MM.1S (cell line): ENCODE data around the gene ZNF593OS.

Source experiments
- DNase-seq: peaks from one replicate; pipeline ENCODE4 v3.0.0-alpha.2; 2015
- H2AFZ ChIP-seq: fragments of 300-600 bp; sonication (generic); 2 replicates; pipeline ENCODE4 v1.6.0; 2016; ENCODE audit warnings: antibody characterized with exemption, low read length
- H3F3A ChIP-seq: fragments of 300-600 bp; sonication (generic); 2 replicates; pipeline ENCODE4 v1.6.1; 2016; ENCODE audit warnings: mild to moderate bottlenecking, antibody characterized with exemption, low read length, moderate library complexity, mixed read lengths; ENCODE audit not compliant: insufficient read depth
- H3K27ac ChIP-seq: fragments of 300-600 bp; sonication (generic); 2 replicates; pipeline ENCODE4 v1.5.1; 2016; ENCODE audit warnings: mild to moderate bottlenecking, low read length
- H3K27me3 ChIP-seq: fragments of 300-600 bp; sonication (generic); replicated peaks from 2 replicates; pipeline ENCODE4 v1.6.0; 2016; ENCODE audit warnings: low read length; ENCODE audit not compliant: insufficient read depth
- H3K36me3 ChIP-seq: fragments of 300-600 bp; sonication (generic); replicated peaks from 2 replicates; pipeline ENCODE4 v1.6.1; 2016; ENCODE audit warnings: mild to moderate bottlenecking, low read length, mixed read lengths; ENCODE audit not compliant: insufficient read depth
- H3K4me1 ChIP-seq: fragments of 300-600 bp; sonication (generic); 2 replicates; pipeline ENCODE4 v1.6.1; 2016; ENCODE audit warnings: low read length, mixed read lengths
- H3K4me2 ChIP-seq: fragments of 300-600 bp; sonication (generic); 2 replicates; pipeline ENCODE4 v1.6.0; 2016; ENCODE audit warnings: low read depth, low read length
- H3K4me3 ChIP-seq: fragments of 300-600 bp; sonication (generic); 2 replicates; pipeline ENCODE4 v1.5.1; 2016; ENCODE audit warnings: low read length, mixed read lengths
- H3K79me2 ChIP-seq: fragments of 300-600 bp; sonication (generic); 2 replicates; pipeline ENCODE4 v1.6.1; 2016; ENCODE audit warnings: mixed run types, low read length, mixed read lengths
- H3K9ac ChIP-seq: fragments of 300-600 bp; sonication (generic); 2 replicates; pipeline ENCODE4 v1.6.1; 2016; ENCODE audit warnings: low read length, mixed read lengths
- H3K9me2 ChIP-seq: fragments of 300-600 bp; sonication (generic); replicated peaks from 2 replicates; pipeline ENCODE4 v1.6.1; 2016; ENCODE audit warnings: mild to moderate bottlenecking, low read length, mixed read lengths; ENCODE audit not compliant: insufficient read depth
- H3K9me3 ChIP-seq: fragments of 300-600 bp; sonication (generic); replicated peaks from 2 replicates; pipeline ENCODE4 v1.6.1; 2016; ENCODE audit warnings: mild to moderate bottlenecking, low read length, mixed read lengths; ENCODE audit not compliant: insufficient read depth
- H4K20me1 ChIP-seq: fragments of 300-600 bp; sonication (generic); 2 replicates; pipeline ENCODE4 v1.6.1; 2016; ENCODE audit warnings: mild to moderate bottlenecking, low read length, moderate library complexity, mixed read lengths; ENCODE audit not compliant: insufficient read depth
- CTCF ChIP-seq: fragments of 300-600 bp; sonication (generic); IDR thresholded peaks from 2 replicates; pipeline ENCODE4 v1.5.1; 2016; ENCODE audit warnings: antibody characterized with exemption, low read length, mixed read lengths
- EZH2 ChIP-seq: fragments of 300-600 bp; sonication (generic); optimal IDR thresholded peaks from 2 replicates; pipeline ENCODE3; 2017; ENCODE audit warnings: low read depth, mild to moderate bottlenecking, antibody characterized with exemption, low read length, mixed read lengths
- EZH2phosphoT487 ChIP-seq: fragments of 300-600 bp; sonication (generic); IDR thresholded peaks from 2 replicates; pipeline ENCODE4 v1.6.1; 2018; ENCODE audit warnings: antibody characterized with exemption, low read length

ZNF593OS gene

GRCh38 chr1:26171084-26172072 lies at the start of gene ZNF593OS:
Gene ZNF593OS (minus strand): TSS chr1:26171832. CDS start chr1:26171661, 171 bp downstream.
- TF ChIP-seq CTCF: no peak
- TF ChIP-seq EZH2phosphoT487: no peak
- no peak for TF ChIP-seq EZH2
- no peak for DNase-seq
- Histone ChIP-seq H3K4me3 (peak within 1 kb of the TSS; percentile 90), H3K36me3 (no peaks in the 10 kb centered on the region), H3K4me2 (peak within 1 kb of the TSS; percentile 94; the same call in 1 of the 2 replicates), H3K27me3 (no peaks in the 10 kb centered on the region; the same call in 1 of the 2 replicates), H3K4me1 (peaks cover 6% of the 10 kb centered on the region; the same call in 1 of the 2 replicates), H2AFZ (no peak within 1 kb of the TSS), H3K9me3 (no peaks in the 10 kb centered on the region), H3K79me2 (peaks cover 14% of the 10 kb centered on the region), H3K9me2 (no peaks in the 10 kb centered on the region), H4K20me1 (no peaks in the 10 kb centered on the region), H3K27ac (no peak within 1 kb of the TSS), H3F3A (no peaks in the 10 kb centered on the region), H3K9ac (no peak within 1 kb of the TSS; the same call in 1 of the 2 replicates)

GRCh38 chr1:26221094-26221493 lies 49.5 kb upstream of the ZNF593OS start:
- no peak for DNase-seq
- H3K9me2 ChIP-seq: no peaks in the 10 kb centered on the region
- TF ChIP-seq EZH2phosphoT487: no peak
- TF ChIP-seq CTCF: no peak
- no peak overlapping the region for H3K4me3 ChIP-seq
- H3F3A ChIP-seq: no peaks in the 10 kb centered on the region
- H4K20me1 ChIP-seq: no peaks in the 10 kb centered on the region
- no peaks in the 10 kb centered on the region for H3K27me3 ChIP-seq
- no peaks in the 10 kb centered on the region for H3K4me1 ChIP-seq
- no peaks in the 10 kb centered on the region for H3K36me3 ChIP-seq
- H3K9me3 ChIP-seq: no peaks in the 10 kb centered on the region
- no peak overlapping the region for H3K27ac ChIP-seq
- no peak overlapping the region for H3K9ac ChIP-seq
- H2AFZ ChIP-seq: no peak overlapping the region
- no peak overlapping the region for H3K4me2 ChIP-seq
- no peaks in the 10 kb centered on the region for H3K79me2 ChIP-seq

- Histone ChIP-seq H3K9me3 (no peaks in the 10 kb centered on the region), H3K36me3 (no peaks in the 10 kb centered on the region), H3K4me3 (no peak overlapping the region), H3K27ac (no peak overlapping the region), H3K9ac (no peak overlapping the region), H3K9me2 (no peaks in the 10 kb centered on the region), H3F3A (no peaks in the 10 kb centered on the region), H3K27me3 (no peaks in the 10 kb centered on the region), H3K4me1 (no peaks in the 10 kb centered on the region), H3K79me2 (no peaks in the 10 kb centered on the region), H2AFZ (no peak overlapping the region), H3K4me2 (no peak overlapping the region), H4K20me1 (no peaks in the 10 kb centered on the region)
- DNase-seq: no peak
- TF ChIP-seq EZH2phosphoT487 (no peak), CTCF (no peak), EZH2 (no peak)
These were observed 48.7 kb upstream of the ZNF593OS start for GRCh38 chr1:26220199-26220912.
